HEK293 (cell line): ENCODE results near the gene SLC48A1.
A peak's percentile ranks its signal among the peaks of the same experiment; 100 is the strongest.

Experiments
- CTCF ChIP-seq: fragments of 450-650 bp; formaldehyde crosslinking; IDR thresholded peaks from 2 replicates; pipeline ENCODE4 v1.5.1; 2016; ENCODE audit warnings: missing biosample characterization, missing genetic modification characterization
- INSM2 ChIP-seq: fragments of 450-650 bp; formaldehyde crosslinking; IDR thresholded peaks from 2 replicates; pipeline ENCODE4 v1.5.1; 2016; ENCODE audit warnings: missing biosample characterization, missing genetic modification characterization
- KLF17 ChIP-seq: fragments of 450-650 bp; formaldehyde crosslinking; IDR thresholded peaks from 2 replicates; pipeline ENCODE4 v1.5.1; 2016; ENCODE audit warnings: missing biosample characterization, missing genetic modification characterization
- MZF1 ChIP-seq: fragments of 450-650 bp; formaldehyde crosslinking; IDR thresholded peaks from 2 replicates; pipeline ENCODE4 v1.5.1; 2017; ENCODE audit warnings: missing biosample characterization, missing genetic modification characterization, borderline replicate concordance
- PRDM2 ChIP-seq: fragments of 450-650 bp; formaldehyde crosslinking; IDR thresholded peaks from 2 replicates; pipeline ENCODE4 v1.5.1; 2016; ENCODE audit warnings: missing biosample characterization, missing genetic modification characterization, borderline replicate concordance
- SETDB1 ChIP-seq: IDR thresholded peaks from one replicate; pipeline ENCODE4 v1.6.1; 2017; ENCODE audit warnings: mild to moderate bottlenecking, low read length, moderate library complexity, mixed read lengths; ENCODE audit not compliant: insufficient read length
- TSHZ1 ChIP-seq: fragments of 450-650 bp; formaldehyde crosslinking; IDR thresholded peaks from 2 replicates; pipeline ENCODE4 v1.5.1; 2016; ENCODE audit warnings: missing biosample characterization, missing genetic modification characterization, borderline replicate concordance
- ZFP37 ChIP-seq: fragments of 450-650 bp; formaldehyde crosslinking; IDR thresholded peaks from 2 replicates; pipeline ENCODE4 v1.5.1; 2016; ENCODE audit warnings: missing biosample characterization, missing genetic modification characterization
- ZNF2 ChIP-seq: fragments of 450-650 bp; formaldehyde crosslinking; IDR thresholded peaks from 2 replicates; pipeline ENCODE4 v1.5.1; 2016; ENCODE audit warnings: missing biosample characterization, missing genetic modification characterization
- ZNF280C ChIP-seq: fragments of 450-650 bp; formaldehyde crosslinking; IDR thresholded peaks from 2 replicates; pipeline ENCODE4 v1.5.1; 2016; ENCODE audit warnings: missing biosample characterization, missing genetic modification characterization
- ZNF561 ChIP-seq: fragments of 450-650 bp; IDR thresholded peaks from 2 replicates; pipeline ENCODE4 v1.5.1; 2018; ENCODE audit warnings: missing biosample characterization, missing genetic modification characterization, borderline replicate concordance
- ZNF596 ChIP-seq: fragments of 450-650 bp; IDR thresholded peaks from 2 replicates; pipeline ENCODE4 v1.5.0; 2018; ENCODE audit warnings: missing biosample characterization, mild to moderate bottlenecking, missing genetic modification characterization, moderate library complexity
- ZNF629 ChIP-seq: fragments of 450-650 bp; formaldehyde crosslinking; IDR thresholded peaks from 2 replicates; pipeline ENCODE4 v1.5.1; 2017; ENCODE audit warnings: missing biosample characterization, missing genetic modification characterization
- ZNF654 ChIP-seq: fragments of 450-650 bp; formaldehyde crosslinking; IDR thresholded peaks from 2 replicates; pipeline ENCODE4 v1.5.1; 2016; ENCODE audit warnings: low read depth, missing biosample characterization, missing genetic modification characterization
- ZNF660 ChIP-seq: fragments of 450-650 bp; IDR thresholded peaks from 2 replicates; pipeline ENCODE4 v1.5.1; 2018; ENCODE audit warnings: missing biosample characterization, mild to moderate bottlenecking, missing genetic modification characterization
- ZNF692 ChIP-seq: fragments of 450-650 bp; formaldehyde crosslinking; IDR thresholded peaks from 2 replicates; pipeline ENCODE4 v1.5.1; 2016; ENCODE audit warnings: missing biosample characterization, missing genetic modification characterization
- ZNF792 ChIP-seq: fragments of 450-650 bp; formaldehyde crosslinking; IDR thresholded peaks from 2 replicates; pipeline ENCODE4 v1.5.1; 2016; ENCODE audit warnings: missing biosample characterization, missing genetic modification characterization

The SLC48A1 gene

GRCh38 chr12:47779301-47779942, 6.4 kb downstream of the SLC48A1 start (continued):
- peak; percentile 68 for TF ChIP-seq ZNF692 (tag by site-specific recombination)
- 0 out of 2 replicates have a peak, but pooled peaks have one; percentile 18 for TF ChIP-seq ZNF629
- TF ChIP-seq ZNF596 (tag by site-specific recombination), result no peak
- peak; percentile 78 for TF ChIP-seq ZNF2
- TF ChIP-seq ZFP37 (tag by site-specific recombination), result 0 out of 2 replicates have a peak, but pooled peaks have one; percentile 21
- TF ChIP-seq ZNF660, result peak; percentile 90
- 0 out of 2 replicates have a peak, but pooled peaks have one; percentile 18 for TF ChIP-seq ZNF561 (tag by site-specific recombination)
- no peak for TF ChIP-seq ZNF792 (tag by site-specific recombination)
- TF ChIP-seq MZF1, result no peak
- TF ChIP-seq TSHZ1, result no peak
- no peak for TF ChIP-seq PRDM2
- TF ChIP-seq ZNF654 (tag by site-specific recombination), result peak; percentile 92
- no peak for TF ChIP-seq ZNF280C
- no peak for TF ChIP-seq SETDB1
- TF ChIP-seq CTCF (tag by site-specific recombination), result peak; percentile 90
- TF ChIP-seq INSM2 (tag by site-specific recombination), result no peak
- TF ChIP-seq KLF17 (tag by site-specific recombination), result no peak
- TF ChIP-seq, all 188 proteins: peak for 9
